Upper lobe of left lung (tissue), 4 donors: ENCODE results near the gene PDE11A.

Experiments
- CTCF ChIP-seq, 6 experiments: fragments of 450-650 bp in 4 of 6; fragments of 200-600 bp in 2 of 6; sonication (generic) in 2 of 6; IDR thresholded peaks; one replicate each; pipeline ENCODE4 v1.5.1; 2016 to 2019; ENCODE audit warnings: antibody characterized with exemption in 6 of 6
- EP300 ChIP-seq, 4 donors: sonication (generic); formaldehyde crosslinking; IDR thresholded peaks; one replicate each; pipeline ENCODE4 v1.5.1; 2017; ENCODE audit warnings: antibody characterized with exemption in 4 of 4, control low read depth in 2 of 4
- POLR2A ChIP-seq, 4 donors: fragments of 450-650 bp; IDR thresholded peaks; one replicate each; pipeline ENCODE4 v1.5.1; 2016 to 2017; ENCODE audit warnings: antibody characterized with exemption in 4 of 4, mild to moderate bottlenecking in 2 of 4
- POLR2AphosphoS5 ChIP-seq, 2 donors: sonication (generic); formaldehyde crosslinking; IDR thresholded peaks; one replicate each; pipeline ENCODE4 v1.5.1; 2017; ENCODE audit warnings: antibody characterized with exemption in 2 of 2

DNA sequence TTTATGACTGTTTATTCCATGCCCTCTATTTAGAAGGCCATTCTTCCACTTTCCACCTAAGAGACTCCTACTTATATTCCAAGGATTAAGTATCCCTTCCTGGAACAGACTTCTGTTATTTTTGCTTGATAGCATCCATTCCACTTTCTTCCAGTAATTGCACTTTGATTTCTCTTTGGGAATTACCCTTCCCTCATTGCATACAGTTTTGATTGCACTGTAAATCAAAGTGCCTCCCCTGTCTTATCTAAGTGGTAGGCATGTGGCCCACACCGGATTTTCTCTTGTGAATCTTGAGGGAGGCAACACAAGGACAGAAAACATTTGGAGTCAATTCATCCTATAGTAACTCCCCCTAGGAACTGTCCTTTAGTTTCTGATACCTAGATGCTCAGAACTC, 120.4 kb downstream of the PDE11A start:
- TF ChIP-seq CTCF (IDR thresholded peaks at IDR 0.05) (no peak), POLR2AphosphoS5 (IDR thresholded peaks at IDR 0.05) (no peak), POLR2A (IDR thresholded peaks at IDR 0.05) (no peak), EP300 (IDR thresholded peaks at IDR 0.05) (no peak)
